SK-N-SH treated with all-trans-retinoic acid at 6 μM for 48 hours (cell line): ENCODE measurements around the gene IRS2.

Experiments used
- ATAC-seq: fragments of 200-7000 bp; cut with Tn5 transposase; 3 replicates; pipeline ENCODE4 v1.9.1; 2020; ENCODE audit warnings: mild to moderate bottlenecking, moderate library complexity
- ARNTL ChIP-seq: fragments of 450-650 bp; formaldehyde crosslinking; IDR thresholded peaks from 2 replicates; pipeline ENCODE4 v1.5.0; 2020; ENCODE audit warnings: low read depth, mild to moderate bottlenecking, moderate library complexity, borderline replicate concordance
- BACH2 ChIP-seq: fragments of 250-450 bp; sonication (Bioruptor Pico); IDR thresholded peaks from 2 replicates; pipeline ENCODE4 v1.9.0; 2021; ENCODE audit warnings: mild to moderate bottlenecking, borderline replicate concordance
- CREB5 ChIP-seq: fragments of 250-450 bp; sonication (Bioruptor Pico); IDR thresholded peaks from 2 replicates; pipeline ENCODE4 v1.5.1; 2020; ENCODE audit warnings: low read depth, mild to moderate bottlenecking, moderate library complexity
- CSDC2 ChIP-seq: fragments of 250-450 bp; sonication (Bioruptor Pico); IDR thresholded peaks from 2 replicates; pipeline ENCODE4 v1.5.0; 2020; ENCODE audit warnings: mild to moderate bottlenecking, moderate library complexity
- ESRRG ChIP-seq: fragments of 250-450 bp; sonication (Bioruptor Pico); IDR thresholded peaks from 2 replicates; pipeline ENCODE4 v1.6.1; 2021; ENCODE audit warnings: mild to moderate bottlenecking
- GLIS3 ChIP-seq: fragments of 250-450 bp; sonication (Bioruptor Pico); IDR thresholded peaks from 2 replicates; pipeline ENCODE4 v1.5.0; 2020; ENCODE audit warnings: mild to moderate bottlenecking, moderate library complexity
- ISL1 ChIP-seq: fragments of 250-450 bp; sonication (Bioruptor Pico); IDR thresholded peaks from 2 replicates; pipeline ENCODE4 v2.1.2; 2022; ENCODE audit warnings: mild to moderate bottlenecking, moderate library complexity
- OSR1 ChIP-seq: fragments of 250-450 bp; sonication (Bioruptor Pico); IDR thresholded peaks from 2 replicates; pipeline ENCODE4 v1.8.0; 2022; ENCODE audit warnings: moderate library complexity, mild to moderate bottlenecking, inconsistent platforms
- POU6F1 ChIP-seq: fragments of 250-450 bp; sonication (Bioruptor Pico); IDR thresholded peaks from 2 replicates; pipeline ENCODE4 v1.8.0; 2021; ENCODE audit warnings: low read depth, mild to moderate bottlenecking, moderate library complexity, borderline replicate concordance
- PPARA ChIP-seq: fragments of 250-450 bp; sonication (Bioruptor Pico); IDR thresholded peaks from 2 replicates; pipeline ENCODE4 v1.5.0; 2020; ENCODE audit warnings: mild to moderate bottlenecking, borderline replicate concordance
- RARB ChIP-seq: fragments of 250-450 bp; sonication (Bioruptor Pico); IDR thresholded peaks from 2 replicates; pipeline ENCODE4 v1.8.0; 2021; ENCODE audit warnings: mild to moderate bottlenecking, moderate library complexity
- SNAI2 ChIP-seq: fragments of 250-450 bp; sonication (Bioruptor Pico); IDR thresholded peaks from 2 replicates; pipeline ENCODE4 v1.5.0; 2020; ENCODE audit warnings: mild to moderate bottlenecking, moderate library complexity
- TCF4 ChIP-seq: fragments of 250-450 bp; sonication (Bioruptor Pico); IDR thresholded peaks from 2 replicates; pipeline ENCODE4 v1.8.0; 2021; ENCODE audit warnings: mild to moderate bottlenecking, moderate library complexity, borderline replicate concordance
- TOX ChIP-seq: fragments of 250-450 bp; sonication (Bioruptor Pico); IDR thresholded peaks from 2 replicates; pipeline ENCODE4 v1.8.0; 2021; ENCODE audit warnings: mild to moderate bottlenecking, moderate library complexity, borderline replicate concordance
- TSHZ2 ChIP-seq: fragments of 250-450 bp; sonication (Bioruptor Pico); IDR thresholded peaks from 2 replicates; pipeline ENCODE4 v1.5.0; 2020; ENCODE audit warnings: mild to moderate bottlenecking, moderate library complexity
- ZC3H10 ChIP-seq: fragments of 250-450 bp; sonication (Bioruptor Pico); IDR thresholded peaks from 2 replicates; pipeline ENCODE4 v1.5.1; 2021; ENCODE audit warnings: mild to moderate bottlenecking, moderate library complexity
- ZFP3 ChIP-seq: fragments of 250-450 bp; sonication (Bioruptor Pico); IDR thresholded peaks from 2 replicates; pipeline ENCODE4 v1.5.0; 2020; ENCODE audit warnings: mild to moderate bottlenecking, moderate library complexity
- ZFP30 ChIP-seq: fragments of 450-650 bp; formaldehyde crosslinking; IDR thresholded peaks from 2 replicates; pipeline ENCODE4 v1.5.0; 2022; ENCODE audit warnings: mild to moderate bottlenecking, moderate library complexity
- ZNF565 ChIP-seq: fragments of 450-650 bp; formaldehyde crosslinking; conservative IDR thresholded peaks from 2 replicates; pipeline ENCODE4 v1.5.0; 2020; ENCODE audit warnings: low read depth, mild to moderate bottlenecking, moderate library complexity
- ZNF70 ChIP-seq: fragments of 450-650 bp; formaldehyde crosslinking; IDR thresholded peaks from 2 replicates; pipeline ENCODE4 v1.5.0; 2020; ENCODE audit warnings: mild to moderate bottlenecking, moderate library complexity
- TF ChIP-seq, protein P1 (sequence below): fragments of 250-450 bp; sonication (Bioruptor Pico); IDR thresholded peaks from 2 replicates; pipeline ENCODE4 v1.8.0; 2020; ENCODE audit warnings: mild to moderate bottlenecking, moderate library complexity, borderline replicate concordance

IRS2 gene

GRCh38 chr13:109712124-109712722 is 74.2 kb downstream of the IRS2 start:
- ATAC-seq = no peak
- TF ChIP-seq CSDC2 = no peak
- TF ChIP-seq ISL1 (CRISPR knock-in tag) = no peak
- no peak for TF ChIP-seq TCF4 (CRISPR knock-in tag)
- TF ChIP-seq ZNF70 (CRISPR knock-in tag) = no peak
- TF ChIP-seq SNAI2 (CRISPR knock-in tag) = no peak
- no peak for TF ChIP-seq ESRRG
- no peak for TF ChIP-seq TSHZ2
- TF ChIP-seq ARNTL = no peak
- TF ChIP-seq ZFP30 (CRISPR knock-in tag) = no peak
- TF ChIP-seq GLIS3 (CRISPR knock-in tag) = no peak
- TF ChIP-seq POU6F1 (CRISPR knock-in tag) = no peak
- TF ChIP-seq PPARA (CRISPR knock-in tag) = no peak
- no peak for TF ChIP-seq BACH2 (CRISPR knock-in tag)
- TF ChIP-seq OSR1 (CRISPR knock-in tag) = no peak
- no peak for TF ChIP-seq TOX

DNA sequence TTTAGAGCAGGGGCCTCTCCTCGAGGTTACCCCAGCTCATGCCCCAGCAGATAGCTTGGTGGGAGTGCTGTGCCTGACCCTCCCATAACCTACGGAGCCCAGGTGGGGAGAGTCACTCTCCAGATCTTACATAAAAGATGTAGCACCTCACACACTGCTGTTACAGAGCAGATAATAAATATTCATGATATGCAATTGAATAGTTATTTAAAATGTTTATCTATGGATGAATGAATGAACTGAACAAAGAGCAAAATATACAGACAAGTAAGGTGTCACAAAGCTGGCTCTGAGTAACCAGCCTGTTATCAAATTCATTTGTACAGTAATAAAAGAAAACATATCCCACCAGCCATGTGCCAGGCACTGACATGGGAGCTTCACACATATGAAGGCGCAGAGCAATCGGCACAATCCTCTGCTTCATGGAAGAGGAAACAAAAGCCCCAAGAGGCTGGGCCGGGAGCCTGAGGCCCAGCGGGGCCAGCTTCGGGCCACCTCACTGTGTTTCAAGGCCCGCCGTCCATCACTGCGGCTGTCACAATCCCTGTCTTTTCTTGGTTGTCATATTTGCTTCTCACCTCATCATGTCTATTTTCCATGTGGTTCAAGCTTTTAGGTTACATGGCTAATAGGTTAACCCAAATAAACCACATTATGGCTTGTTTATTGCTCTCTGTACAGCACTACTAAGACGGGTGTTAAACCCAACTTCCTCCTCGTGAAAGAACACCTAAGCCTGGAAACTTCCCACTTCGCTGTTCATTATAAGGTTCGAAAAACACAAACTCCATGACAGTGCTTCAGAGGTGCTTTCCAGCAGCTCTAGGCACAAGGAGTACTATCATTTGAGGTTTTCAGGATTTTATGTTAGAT is 78.4 kb downstream of the IRS2 start:
- ATAC-seq = no peak
- TF ChIP-seq TOX (no peak), TSHZ2 (no peak), ARNTL (no peak), TCF4 (CRISPR knock-in tag) (no peak)
- TF ChIP-seq, protein P1, sequence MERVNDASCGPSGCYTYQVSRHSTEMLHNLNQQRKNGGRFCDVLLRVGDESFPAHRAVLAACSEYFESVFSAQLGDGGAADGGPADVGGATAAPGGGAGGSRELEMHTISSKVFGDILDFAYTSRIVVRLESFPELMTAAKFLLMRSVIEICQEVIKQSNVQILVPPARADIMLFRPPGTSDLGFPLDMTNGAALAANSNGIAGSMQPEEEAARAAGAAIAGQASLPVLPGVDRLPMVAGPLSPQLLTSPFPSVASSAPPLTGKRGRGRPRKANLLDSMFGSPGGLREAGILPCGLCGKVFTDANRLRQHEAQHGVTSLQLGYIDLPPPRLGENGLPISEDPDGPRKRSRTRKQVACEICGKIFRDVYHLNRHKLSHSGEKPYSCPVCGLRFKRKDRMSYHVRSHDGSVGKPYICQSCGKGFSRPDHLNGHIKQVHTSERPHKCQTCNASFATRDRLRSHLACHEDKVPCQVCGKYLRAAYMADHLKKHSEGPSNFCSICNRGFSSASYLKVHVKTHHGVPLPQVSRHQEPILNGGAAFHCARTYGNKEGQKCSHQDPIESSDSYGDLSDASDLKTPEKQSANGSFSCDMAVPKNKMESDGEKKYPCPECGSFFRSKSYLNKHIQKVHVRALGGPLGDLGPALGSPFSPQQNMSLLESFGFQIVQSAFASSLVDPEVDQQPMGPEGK = no peak

DNA sequence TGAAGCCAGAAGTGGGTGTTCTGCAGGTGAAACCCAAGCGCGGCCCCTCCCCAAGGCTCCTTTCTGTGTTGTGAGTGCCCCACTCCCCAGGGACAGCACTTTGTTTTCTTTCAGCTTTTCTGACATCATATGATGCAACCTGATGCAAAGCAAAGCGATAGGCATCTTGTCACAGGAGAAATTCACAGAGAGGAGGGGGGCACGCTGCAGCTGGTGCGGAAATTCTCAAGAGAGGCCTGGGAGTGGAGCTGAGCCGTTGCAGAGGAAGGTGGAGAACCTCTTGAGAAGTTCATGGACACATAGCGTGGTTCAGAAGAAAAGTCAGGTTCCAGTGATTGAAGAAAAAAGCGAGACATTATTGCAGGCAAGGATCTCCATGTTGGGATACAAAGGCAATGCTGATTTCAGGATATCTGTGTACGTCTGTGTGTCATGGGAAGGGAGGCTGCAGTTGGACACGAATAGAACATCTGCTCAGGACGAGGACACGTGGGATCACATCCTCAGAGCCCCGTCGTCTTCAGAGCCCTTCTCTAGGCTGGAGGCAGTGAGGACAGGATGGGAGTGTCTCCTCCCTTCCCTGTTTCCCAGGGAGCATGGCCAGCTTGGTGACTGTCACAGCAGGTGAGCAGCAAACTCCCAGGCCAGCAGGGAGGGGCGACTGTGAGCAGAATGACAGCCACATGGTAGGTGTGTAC is 79.2 kb downstream of the IRS2 start:
- TF ChIP-seq BACH2 (CRISPR knock-in tag) (no peak), CREB5 (CRISPR knock-in tag) (no peak), ISL1 (CRISPR knock-in tag) (no peak), RARB (CRISPR knock-in tag) (no peak), PPARA (CRISPR knock-in tag) (no peak), ZC3H10 (CRISPR knock-in tag) (no peak), OSR1 (CRISPR knock-in tag) (no peak), ZNF565 (CRISPR knock-in tag) (no peak), TCF4 (CRISPR knock-in tag) (no peak), SNAI2 (CRISPR knock-in tag) (no peak), ZFP3 (no peak)
- TF ChIP-seq, protein P1 = no peak
- no peak for ATAC-seq
